ENCODE measurements around the gene EGLN3. TPM values are rescaled to one million over a fixed set of nuclear protein-coding genes. Genes with fewer than 3 reads are reported as not detected.

The EGLN3 gene
- total RNA-seq, 2 experiments from 2014 or later: 1.4 to 1.7 TPM

- no peak for DNase-seq
- Mint-ChIP-seq H3K4me3 (no peak overlapping the region), H3K27ac (no peak overlapping the region), H3K27me3 (no peaks in the 10 kb centered on the region), H3K36me3 (no peaks in the 10 kb centered on the region), H3K9me3 (no peaks in the 10 kb centered on the region), H3K4me1 (peaks cover 2% of the 10 kb centered on the region)
Observed at GRCh38 chr14:33917661-33918060, 33.2 kb downstream of the EGLN3 start.

GRCh38 chr14:33916663-33917565 is 34.0 kb downstream of the EGLN3 start:
- no peak for DNase-seq
- no peaks in the 10 kb centered on the region for H3K36me3 Mint-ChIP-seq
- H3K4me3 Mint-ChIP-seq: no peak overlapping the region
- no peaks in the 10 kb centered on the region for H3K9me3 Mint-ChIP-seq
- no peaks in the 10 kb centered on the region for H3K4me1 Mint-ChIP-seq
- H3K27ac Mint-ChIP-seq: no peak overlapping the region
- no peaks in the 10 kb centered on the region for H3K27me3 Mint-ChIP-seq

- no peak overlapping the region for H3K27ac Mint-ChIP-seq
- no peaks in the 10 kb centered on the region for H3K4me1 Mint-ChIP-seq
- no peaks in the 10 kb centered on the region for H3K9me3 Mint-ChIP-seq
- no peak overlapping the region for H3K4me3 Mint-ChIP-seq
- no peaks in the 10 kb centered on the region for H3K36me3 Mint-ChIP-seq
- DNase-seq: no peak
- H3K27me3 Mint-ChIP-seq: no peaks in the 10 kb centered on the region
Observed at GRCh38 chr14:33915682-33916081, 35.2 kb downstream of the EGLN3 start.

GRCh38 chr14:33914676-33915516 is 36.0 kb downstream of the EGLN3 start:
- Mint-ChIP-seq H3K4me3 (no peak overlapping the region), H3K27me3 (no peaks in the 10 kb centered on the region), H3K27ac (no peak overlapping the region), H3K4me1 (no peaks in the 10 kb centered on the region), H3K9me3 (no peaks in the 10 kb centered on the region), H3K36me3 (no peaks in the 10 kb centered on the region)
- DNase-seq: no peak

GRCh38 chr14:33911046-33911445 is 39.8 kb downstream of the EGLN3 start:
- Mint-ChIP-seq H3K4me1 (no peaks in the 10 kb centered on the region), H3K27ac (no peak overlapping the region), H3K27me3 (no peaks in the 10 kb centered on the region), H3K4me3 (no peak overlapping the region), H3K9me3 (no peaks in the 10 kb centered on the region), H3K36me3 (no peaks in the 10 kb centered on the region)
- no peak for DNase-seq

GRCh38 chr14:33910435-33910834 is 40.4 kb downstream of the EGLN3 start:
- no peaks in the 10 kb centered on the region for H3K36me3 Mint-ChIP-seq
- DNase-seq: no peak
- no peak overlapping the region for H3K27ac Mint-ChIP-seq
- H3K4me1 Mint-ChIP-seq: no peaks in the 10 kb centered on the region
- no peak overlapping the region for H3K4me3 Mint-ChIP-seq
- no peaks in the 10 kb centered on the region for H3K27me3 Mint-ChIP-seq
- H3K9me3 Mint-ChIP-seq: no peaks in the 10 kb centered on the region

GRCh38 chr14:33909380-33910084 is 41.3 kb downstream of the EGLN3 start:
- Mint-ChIP-seq H3K27ac (no peak overlapping the region), H3K9me3 (no peaks in the 10 kb centered on the region), H3K4me3 (no peak overlapping the region)

GRCh38 chr14:33908540-33909223 is 42.2 kb downstream of the EGLN3 start:
- no peak overlapping the region for H3K4me3 Mint-ChIP-seq
- DNase-seq: no peak

More at GRCh38 chr14:33909380-33910084, 41.3 kb downstream of the EGLN3 start:
- DNase-seq: no peak
- no peaks in the 10 kb centered on the region for H3K36me3 Mint-ChIP-seq
- no peaks in the 10 kb centered on the region for H3K27me3 Mint-ChIP-seq
- H3K4me1 Mint-ChIP-seq: no peaks in the 10 kb centered on the region

GRCh38 chr14:33906968-33907367 is 43.9 kb downstream of the EGLN3 start:
- H3K4me1 Mint-ChIP-seq: peaks cover 7% of the 10 kb centered on the region
- no peak for DNase-seq
- no peak overlapping the region for H3K27ac Mint-ChIP-seq
- H3K4me3 Mint-ChIP-seq: no peak overlapping the region
- no peaks in the 10 kb centered on the region for H3K27me3 Mint-ChIP-seq
- no peaks in the 10 kb centered on the region for H3K9me3 Mint-ChIP-seq
- H3K36me3 Mint-ChIP-seq: no peaks in the 10 kb centered on the region

More at GRCh38 chr14:33908540-33909223, 42.2 kb downstream of the EGLN3 start:
- no peaks in the 10 kb centered on the region for H3K4me1 Mint-ChIP-seq
- no peaks in the 10 kb centered on the region for H3K27me3 Mint-ChIP-seq
- H3K9me3 Mint-ChIP-seq: no peaks in the 10 kb centered on the region
- H3K27ac Mint-ChIP-seq: no peak overlapping the region
- H3K36me3 Mint-ChIP-seq: no peaks in the 10 kb centered on the region

- no peak for DNase-seq
- Mint-ChIP-seq H3K36me3 (no peaks in the 10 kb centered on the region), H3K9me3 (no peaks in the 10 kb centered on the region), H3K4me3 (no peak overlapping the region), H3K4me1 (peaks cover 7% of the 10 kb centered on the region), H3K27me3 (no peaks in the 10 kb centered on the region), H3K27ac (no peak overlapping the region)
Observed at GRCh38 chr14:33904609-33905008, 46.3 kb downstream of the EGLN3 start.

- Mint-ChIP-seq H3K4me3 (no peak overlapping the region), H3K4me1 (peaks cover 7% of the 10 kb centered on the region), H3K9me3 (no peaks in the 10 kb centered on the region), H3K27ac (no peak overlapping the region), H3K27me3 (no peaks in the 10 kb centered on the region), H3K36me3 (no peaks in the 10 kb centered on the region)
- no peak for DNase-seq
Observed at GRCh38 chr14:33903369-33903768, 47.5 kb downstream of the EGLN3 start.

- no peak for DNase-seq
- Mint-ChIP-seq H3K27me3 (no peaks in the 10 kb centered on the region), H3K27ac (no peak overlapping the region), H3K4me1 (peaks cover 7% of the 10 kb centered on the region), H3K4me3 (no peak overlapping the region), H3K9me3 (no peaks in the 10 kb centered on the region), H3K36me3 (no peaks in the 10 kb centered on the region)
Observed at GRCh38 chr14:33902363-33902762, 48.5 kb downstream of the EGLN3 start.

GRCh38 chr14:33901426-33902155 is 49.3 kb downstream of the EGLN3 start:
- Mint-ChIP-seq H3K4me1 (peaks cover 7% of the 10 kb centered on the region), H3K9me3 (no peaks in the 10 kb centered on the region), H3K27ac (no peak overlapping the region), H3K36me3 (no peaks in the 10 kb centered on the region), H3K27me3 (no peaks in the 10 kb centered on the region), H3K4me3 (no peak overlapping the region)
- DNase-seq: no peak

GRCh38 chr14:33900706-33901105 is 50.2 kb downstream of the EGLN3 start:
- Mint-ChIP-seq H3K4me3 (no peak overlapping the region), H3K9me3 (no peaks in the 10 kb centered on the region), H3K36me3 (no peaks in the 10 kb centered on the region), H3K4me1 (peaks cover 7% of the 10 kb centered on the region), H3K27ac (no peak overlapping the region), H3K27me3 (no peaks in the 10 kb centered on the region)
- DNase-seq: no peak
